Activated CD4-positive, CD25-positive, alpha-beta regulatory T cell treated with anti-CD3 and anti-CD28 coated beads, Interleukin-2, amount 50 U/mL, for 72 hours (primary cell): ENCODE data around the gene CFAP58.

ENCODE experiments used
- DNase-seq: peaks from one replicate; pipeline ENCODE4 v3.0.0; 2021

CFAP58 gene

GRCh38 chr10:104488439-104488832 is 134.8 kb downstream of the CFAP58 start:
- no peak for DNase-seq

GRCh38 chr10:104492329-104492940 is 138.8 kb downstream of the CFAP58 start:
- DNase-seq: no peak

- no peak for DNase-seq
These were observed 144.9 kb downstream of the CFAP58 start for GRCh38 chr10:104498347-104499081.

GRCh38 chr10:104501449-104501848 is 147.8 kb downstream of the CFAP58 start:
- no peak for DNase-seq

- DNase-seq: no peak
These were observed 148.4 kb downstream of the CFAP58 start for GRCh38 chr10:104501864-104502579.

- no peak for DNase-seq
These were observed 149.3 kb downstream of the CFAP58 start for GRCh38 chr10:104502907-104503306.
